Sigmoid colon (tissue), 4 donors: Measurements from ENCODE around the gene ANOS1.

ENCODE experiments used
- EP300 ChIP-seq, 4 donors: sonication (generic); formaldehyde crosslinking; IDR thresholded peaks; one replicate each; pipeline ENCODE4 v1.6.1; 2017; ENCODE audit warnings: antibody characterized with exemption in 4 of 4
- POLR2A ChIP-seq, 2 donors: fragments of 450-650 bp; IDR thresholded peaks; one replicate each; pipeline ENCODE4 v1.6.1; 2016; ENCODE audit warnings: antibody characterized with exemption in 2 of 2, mild to moderate bottlenecking in 2 of 2, moderate library complexity in 2 of 2
- POLR2AphosphoS5 ChIP-seq, 4 donors: sonication (generic); formaldehyde crosslinking; IDR thresholded peaks; one replicate each; pipeline ENCODE4 v1.6.1; 2017; ENCODE audit warnings: antibody characterized with exemption in 4 of 4
- TF ChIP-seq, protein P1 (sequence below), 4 experiments: fragments of 450-650 bp in 3 of 4; fragments of 200-600 bp in 1 of 4; IDR thresholded peaks; one replicate each; pipeline ENCODE4 v1.5.1; 2016 to 2019; ENCODE audit warnings: antibody characterized with exemption in 4 of 4, mild to moderate bottlenecking in 3 of 4, moderate library complexity in 2 of 4

DNA sequence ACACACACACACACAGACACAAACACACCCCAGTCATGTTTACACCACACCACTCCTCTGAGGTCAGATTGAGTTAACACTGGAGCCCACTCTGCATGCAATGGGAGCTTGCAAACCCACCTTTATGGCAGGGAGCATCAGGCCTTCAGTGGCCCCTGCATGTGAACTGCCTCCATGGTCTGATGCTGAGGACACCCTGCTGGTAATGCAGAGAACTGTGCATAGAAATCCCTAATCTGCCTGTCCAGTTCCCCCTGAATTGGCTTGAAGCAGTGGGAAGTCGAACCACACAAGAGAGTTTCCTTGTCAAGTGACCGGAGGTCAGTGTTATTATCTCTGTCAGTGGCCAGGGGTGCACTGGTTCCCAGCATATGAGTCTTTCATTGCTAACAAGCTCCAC is 59.8 kb downstream of the ANOS1 start:
- TF ChIP-seq, protein P1, sequence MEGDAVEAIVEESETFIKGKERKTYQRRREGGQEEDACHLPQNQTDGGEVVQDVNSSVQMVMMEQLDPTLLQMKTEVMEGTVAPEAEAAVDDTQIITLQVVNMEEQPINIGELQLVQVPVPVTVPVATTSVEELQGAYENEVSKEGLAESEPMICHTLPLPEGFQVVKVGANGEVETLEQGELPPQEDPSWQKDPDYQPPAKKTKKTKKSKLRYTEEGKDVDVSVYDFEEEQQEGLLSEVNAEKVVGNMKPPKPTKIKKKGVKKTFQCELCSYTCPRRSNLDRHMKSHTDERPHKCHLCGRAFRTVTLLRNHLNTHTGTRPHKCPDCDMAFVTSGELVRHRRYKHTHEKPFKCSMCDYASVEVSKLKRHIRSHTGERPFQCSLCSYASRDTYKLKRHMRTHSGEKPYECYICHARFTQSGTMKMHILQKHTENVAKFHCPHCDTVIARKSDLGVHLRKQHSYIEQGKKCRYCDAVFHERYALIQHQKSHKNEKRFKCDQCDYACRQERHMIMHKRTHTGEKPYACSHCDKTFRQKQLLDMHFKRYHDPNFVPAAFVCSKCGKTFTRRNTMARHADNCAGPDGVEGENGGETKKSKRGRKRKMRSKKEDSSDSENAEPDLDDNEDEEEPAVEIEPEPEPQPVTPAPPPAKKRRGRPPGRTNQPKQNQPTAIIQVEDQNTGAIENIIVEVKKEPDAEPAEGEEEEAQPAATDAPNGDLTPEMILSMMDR (IDR thresholded peaks at IDR 0.05) = no peak
- TF ChIP-seq EP300 (IDR thresholded peaks at IDR 0.05) (no peak), POLR2A (IDR thresholded peaks at IDR 0.05) (no peak), POLR2AphosphoS5 (IDR thresholded peaks at IDR 0.05) (no peak)
